ENCODE measurements around the gene SLC44A3.

Gene SLC44A3

GRCh38 chr1:94908190-94908589 lies 88.0 kb downstream of the SLC44A3 start:
- no peak for DNase-seq (ENCODE audit: low spot score)
- in situ Hi-C loops (cut with MboI; ENCODE audit: low sequenced_read_pairs, unreplicated experiment): no loop called here
- no peak for TF ChIP-seq CTCF (IDR thresholded peaks at IDR 0.05; ENCODE audit: borderline replicate concordance, control extremely low read depth, extremely low read depth, insufficient read depth, missing control alignments)

GRCh38 chr1:94908965-94909364 lies 88.8 kb downstream of the SLC44A3 start:
- no peak for DNase-seq (ENCODE audit: low spot score)
- TF ChIP-seq CTCF (IDR thresholded peaks at IDR 0.05; ENCODE audit: borderline replicate concordance, control extremely low read depth, extremely low read depth, insufficient read depth, missing control alignments): no peak
- in situ Hi-C loops (cut with MboI; ENCODE audit: low sequenced_read_pairs, unreplicated experiment): no loop called here

DNA sequence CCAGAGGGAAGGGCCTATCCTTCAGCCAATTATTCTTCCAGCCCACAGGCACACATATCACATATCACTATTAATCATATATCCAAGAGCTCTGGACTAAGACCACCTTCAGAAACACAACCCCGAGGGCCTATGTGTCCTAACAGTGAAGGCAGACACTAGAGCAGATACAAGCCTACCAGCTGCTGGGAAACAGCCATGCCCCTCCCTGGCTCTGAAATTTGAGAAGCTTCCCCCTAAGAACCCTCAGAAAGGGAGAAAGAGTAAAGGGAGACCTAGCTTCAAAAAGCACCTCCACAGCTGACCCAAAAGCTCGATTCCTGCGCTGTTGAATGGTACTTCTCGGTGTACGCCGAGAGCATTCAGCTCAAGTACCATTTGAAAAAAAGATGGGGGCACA lies 89.3 kb downstream of the SLC44A3 start:
- in situ Hi-C loops (cut with MboI; ENCODE audit: low sequenced_read_pairs, unreplicated experiment): no loop called here
- no peak for TF ChIP-seq CTCF (IDR thresholded peaks at IDR 0.05; ENCODE audit: borderline replicate concordance, control extremely low read depth, extremely low read depth, insufficient read depth, missing control alignments)
- DNase-seq (ENCODE audit: low spot score): no peak

DNA sequence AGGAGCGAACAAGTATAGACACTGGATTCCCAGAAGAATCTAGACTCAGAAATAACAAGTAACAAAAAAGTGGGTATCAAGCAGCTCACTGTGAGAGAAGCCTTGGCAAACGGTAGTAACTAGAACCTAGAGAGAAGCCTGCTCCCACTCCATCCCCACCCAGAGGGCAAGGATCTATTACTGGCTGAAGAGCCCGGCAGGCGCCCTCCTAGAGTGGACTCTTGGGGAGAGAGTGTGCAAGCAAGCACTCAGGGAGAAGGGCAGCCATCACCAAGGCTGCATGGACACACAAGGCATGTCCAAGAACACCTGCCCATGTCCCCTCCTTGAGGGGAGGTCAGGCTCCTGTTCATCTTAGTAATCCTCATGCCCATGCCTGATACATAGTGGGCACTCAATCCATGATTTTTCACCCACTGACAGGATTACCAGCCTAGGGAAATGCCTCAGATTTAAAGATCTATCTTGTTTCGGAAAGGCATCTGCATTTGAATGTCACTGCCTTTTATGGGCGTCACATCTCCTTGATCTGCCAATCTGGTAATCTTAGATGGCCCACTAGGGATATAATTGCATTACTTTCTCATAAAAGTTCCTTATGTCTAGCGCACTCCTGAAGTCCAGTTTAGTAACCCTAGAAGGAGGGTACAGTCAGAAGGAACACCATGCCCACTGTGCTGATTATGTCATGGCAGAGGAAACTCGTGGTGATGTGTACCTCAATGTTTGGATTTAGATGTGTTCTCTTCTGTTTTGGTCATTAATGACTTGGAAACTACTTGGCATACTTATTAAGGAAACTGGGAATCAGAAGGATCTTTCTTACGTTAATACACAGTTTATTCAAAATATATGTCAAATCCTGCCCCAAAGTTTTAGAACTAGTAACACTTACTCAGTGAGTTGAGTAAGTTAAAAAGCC lies 92.4 kb downstream of the SLC44A3 start:
- TF ChIP-seq CTCF (IDR thresholded peaks at IDR 0.05; ENCODE audit: borderline replicate concordance, control extremely low read depth, extremely low read depth, insufficient read depth, missing control alignments): no peak
- no peak for DNase-seq (ENCODE audit: low spot score)
- in situ Hi-C loops (cut with MboI; ENCODE audit: low sequenced_read_pairs, unreplicated experiment): no loop called here

DNA sequence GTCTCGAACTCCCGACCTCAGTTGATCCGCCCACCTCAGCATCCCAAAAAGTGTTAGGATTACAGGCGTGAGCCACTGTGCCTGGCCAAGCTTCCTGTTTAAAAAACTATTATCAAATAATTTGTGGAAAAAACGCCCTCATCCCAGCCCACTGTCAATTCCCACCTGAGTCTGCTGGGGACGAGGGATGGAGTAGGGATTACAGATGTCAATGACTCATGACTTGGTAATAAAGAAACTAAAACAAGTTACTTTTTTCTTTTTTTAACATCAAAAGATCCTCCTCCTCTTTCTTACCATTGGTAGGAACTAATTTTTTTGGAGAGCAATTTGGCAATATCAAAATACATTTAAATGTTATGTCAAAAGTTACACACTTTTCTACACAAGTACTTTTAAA lies 97.1 kb downstream of the SLC44A3 start:
- in situ Hi-C loops (cut with MboI; ENCODE audit: low sequenced_read_pairs, unreplicated experiment): no loop called here
- no peak for TF ChIP-seq CTCF (IDR thresholded peaks at IDR 0.05; ENCODE audit: borderline replicate concordance, control extremely low read depth, extremely low read depth, insufficient read depth, missing control alignments)
- no peak for DNase-seq (ENCODE audit: low spot score)

GRCh38 chr1:94919241-94920030 lies 99.3 kb downstream of the SLC44A3 start:
- DNase-seq (ENCODE audit: low spot score): no peak
- no peak for TF ChIP-seq CTCF (IDR thresholded peaks at IDR 0.05; ENCODE audit: borderline replicate concordance, control extremely low read depth, extremely low read depth, insufficient read depth, missing control alignments)
- in situ Hi-C loops (cut with MboI; ENCODE audit: low sequenced_read_pairs, unreplicated experiment): no loop called here

Data from GM13976 (cell line).